H1 (cell line): ENCODE measurements around the gene PRR12. TPM values are rescaled to one million over a fixed set of nuclear protein-coding genes. Genes with fewer than 3 reads are reported as not detected.
A peak's percentile ranks its signal among the peaks of the same experiment; 100 is the strongest.

Source experiments
- ASH2L ChIP-seq: fragments of 200-600, 300-600 bp; sonication (generic); IDR thresholded peaks from one replicate; pipeline ENCODE4 v1.7.1; 2017; ENCODE audit warnings: low read length
- ATF2 ChIP-seq: IDR thresholded peaks from 2 replicates; pipeline ENCODE4 v1.6.1; 2012; ENCODE audit warnings: low read length, inconsistent platforms
- ATF3 ChIP-seq: IDR thresholded peaks from 2 replicates; pipeline ENCODE4 v1.6.1; 2011; ENCODE audit warnings: low read depth, mild to moderate bottlenecking, low read length; ENCODE audit not compliant: insufficient read depth
- BRCA1 ChIP-seq: IDR thresholded peaks from 2 replicates; pipeline ENCODE4 v1.6.1; 2012; ENCODE audit warnings: low read depth, low read length, improper control_type of control experiment
- CBX8 ChIP-seq: fragments of 300-800, 300-1000 bp; sonication (generic); IDR thresholded peaks from 2 replicates; pipeline ENCODE4 v1.7.1; 2016; ENCODE audit warnings: low read depth, low read length, borderline replicate concordance
- CHD2 ChIP-seq: IDR thresholded peaks from 2 replicates; pipeline ENCODE4 v1.6.1; 2012; ENCODE audit warnings: low read length, improper control_type of control experiment
- CREB1 ChIP-seq: IDR thresholded peaks from 2 replicates; pipeline ENCODE4 v1.6.1; 2012; ENCODE audit warnings: inconsistent platforms
- CTBP2 ChIP-seq: IDR thresholded peaks from 2 replicates; pipeline ENCODE4 v1.7.0; 2011; ENCODE audit warnings: borderline replicate concordance, mild to moderate bottlenecking, moderate library complexity, mixed read lengths, low read length; ENCODE audit not compliant: insufficient read depth, insufficient read length
- EGR1 ChIP-seq: IDR thresholded peaks from 2 replicates; pipeline ENCODE4 v1.6.1; 2011; ENCODE audit warnings: low read depth, low read length, borderline replicate concordance
- KDM4A ChIP-seq: IDR thresholded peaks from one replicate; pipeline ENCODE4 v1.7.1; 2012; ENCODE audit warnings: low read depth, mild to moderate bottlenecking, moderate library complexity, low read length, inconsistent platforms; ENCODE audit not compliant: severe bottlenecking
- POLR2AphosphoS5 ChIP-seq: IDR thresholded peaks from 2 replicates; pipeline ENCODE4 v1.6.1; 2011; ENCODE audit warnings: low read depth, low read length
- RNF2 ChIP-seq: fragments of 200-900, 300-1000 bp; sonication (generic); IDR thresholded peaks from 2 replicates; pipeline ENCODE4 v1.7.1; 2016; ENCODE audit warnings: borderline replicate concordance, low read depth, mild to moderate bottlenecking, antibody characterized with exemption, low read length; ENCODE audit not compliant: poor library complexity, severe bottlenecking; ENCODE audit errors: missing control alignments
- SAP30 ChIP-seq: fragments of 300-600 bp; sonication (generic); IDR thresholded peaks from 2 replicates; pipeline ENCODE4 v1.7.1; 2012; ENCODE audit warnings: low read length, moderate library complexity, mild to moderate bottlenecking, inconsistent platforms; ENCODE audit not compliant: insufficient read depth, insufficient replicate concordance
- TBP ChIP-seq: IDR thresholded peaks from 2 replicates; pipeline ENCODE4 v1.6.1; 2011; ENCODE audit warnings: low read depth, low read length, improper control_type of control experiment
- polyA plus RNA-seq, 7 experiments: library from polyadenylated mRNA; depleted of rRNA in 3 of 7; stranded (reverse) in 5 of 7; unstranded in 2 of 7; fragments of >200 nt in 5 of 7; fragments of 200-250 nt in 2 of 7; gene quantifications; 1 replicate in 5 of 7; 2 replicates in 1 of 7; 4 replicates in 1 of 7; pipeline versions ENCODE4 v1.2.1 to v1.2.3, GENCODE V29; 2011 to 2013; ENCODE audit warnings: missing spikeins in 2 of 7, mixed read lengths in 2 of 7
- total RNA-seq: library from RNA; stranded (reverse); fragmentation: NEBNext Ultra II Directional; extraction: Animal tissue kit (Norgen Biotek cat#: 25700); gene quantifications from 2 replicates; pipeline ENCODE4 v1.2.1, GENCODE V29; 2021
- TF ChIP-seq, protein P1 (sequence below): IDR thresholded peaks from 2 replicates; pipeline ENCODE4 v1.6.1; 2011; ENCODE audit warnings: low read length, improper control_type of control experiment
- TF ChIP-seq, protein P2 (sequence below): IDR thresholded peaks from 2 replicates; pipeline ENCODE4 v1.6.1; 2012; ENCODE audit warnings: inconsistent platforms

PRR12 gene
- total and polyA plus RNA-seq, 2 of the 8 experiments (the other 6 are each of a cell fraction or from before 2014, with no cell fraction given) = 2.5 to 59.4 TPM

- TF ChIP-seq RNF2 (no peak), KDM4A (peak; percentile 32), ATF2 (no peak), POLR2AphosphoS5 (peak; percentile 99), BRCA1 (peak; percentile 31; the same call in 1 of the 2 replicates), TBP (peak; percentile 96), EGR1 (peak; percentile 79; the same call in 1 of the 2 replicates), ASH2L (no peak), CREB1 (0 out of 2 replicates have a peak, but pooled peaks have one; percentile 37), CHD2 (peak; percentile 53; the same call in 1 of the 2 replicates), CBX8 (no peak), ATF3 (no peak), SAP30 (peak; percentile 29), CTBP2 (no peak)
- TF ChIP-seq, protein P1, sequence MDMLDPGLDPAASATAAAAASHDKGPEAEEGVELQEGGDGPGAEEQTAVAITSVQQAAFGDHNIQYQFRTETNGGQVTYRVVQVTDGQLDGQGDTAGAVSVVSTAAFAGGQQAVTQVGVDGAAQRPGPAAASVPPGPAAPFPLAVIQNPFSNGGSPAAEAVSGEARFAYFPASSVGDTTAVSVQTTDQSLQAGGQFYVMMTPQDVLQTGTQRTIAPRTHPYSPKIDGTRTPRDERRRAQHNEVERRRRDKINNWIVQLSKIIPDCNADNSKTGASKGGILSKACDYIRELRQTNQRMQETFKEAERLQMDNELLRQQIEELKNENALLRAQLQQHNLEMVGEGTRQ = no peak
- TF ChIP-seq, protein P2, sequence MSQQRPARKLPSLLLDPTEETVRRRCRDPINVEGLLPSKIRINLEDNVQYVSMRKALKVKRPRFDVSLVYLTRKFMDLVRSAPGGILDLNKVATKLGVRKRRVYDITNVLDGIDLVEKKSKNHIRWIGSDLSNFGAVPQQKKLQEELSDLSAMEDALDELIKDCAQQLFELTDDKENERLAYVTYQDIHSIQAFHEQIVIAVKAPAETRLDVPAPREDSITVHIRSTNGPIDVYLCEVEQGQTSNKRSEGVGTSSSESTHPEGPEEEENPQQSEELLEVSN = peak; percentile 70; the same call in 1 of the 2 replicates
- TF ChIP-seq, all 59 proteins: peak for 28
These were observed 10.5 kb upstream of the PRR12 start, which contains the start of gene NOSIP (continued) for GRCh38 chr19:49580264-49581006.
